Measurements from ENCODE around the gene SMPD3. TPM values are rescaled to one million over a fixed set of nuclear protein-coding genes. Genes with fewer than 3 reads are reported as not detected.

Gene SMPD3
- total and polyA plus RNA-seq, 2 experiments from 2014 or later, result 0.57 to 0.83 TPM

DNA sequence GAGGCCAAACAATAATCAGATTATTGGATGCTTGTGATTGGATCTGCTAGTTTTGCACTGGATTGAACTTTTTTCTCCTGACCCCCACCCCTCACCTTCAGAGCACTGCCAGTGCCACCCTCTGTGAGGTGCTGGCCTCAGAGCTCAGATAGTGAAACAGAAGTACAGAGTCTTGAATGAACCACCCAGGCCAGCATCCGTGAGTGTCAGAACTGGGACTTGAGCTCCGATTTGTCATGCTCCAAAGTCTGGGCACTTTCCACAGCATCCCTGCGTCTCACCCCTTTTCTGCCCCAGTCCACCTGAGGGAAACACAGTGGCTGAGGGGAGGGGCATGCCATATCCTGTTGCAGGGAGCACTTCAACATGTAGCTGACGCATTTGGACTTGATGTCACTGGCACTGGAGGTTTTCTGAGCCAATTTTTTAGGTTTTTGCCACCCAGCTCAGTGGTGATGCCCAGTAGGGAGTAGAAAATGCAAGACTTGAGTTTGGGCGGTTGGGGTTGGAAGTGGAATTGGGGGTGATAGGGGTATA is 47.3 kb downstream of the SMPD3 start:
- no peaks in the 10 kb centered on the region for H3K9me3 Mint-ChIP-seq

More for the DNA sequence above, 47.3 kb downstream of the SMPD3 start:
- Mint-ChIP-seq H3K36me3 (ENCODE audit: low read depth) (no peaks in the 10 kb centered on the region), H3K4me1 (peaks cover 17% of the 10 kb centered on the region), H3K27ac (no peak overlapping the region), H3K4me3 (no peak overlapping the region), H3K27me3 (ENCODE audit: insufficient read depth, low read depth, poor library complexity) (peaks cover 5% of the 10 kb centered on the region)
- no peaks in the 10 kb centered on the region for H3F3A ChIP-seq (replicated peaks; ENCODE audit: low read depth)
- no peaks in the 10 kb centered on the region for H3K79me2 ChIP-seq (replicated peaks; ENCODE audit: insufficient read depth)
- no peak overlapping the region for H3K4me2 ChIP-seq
- no peak overlapping the region for H3K4me3 ChIP-seq
- DNase-seq (ENCODE audit: low spot score) (no peak), ATAC-seq (no peak)
- H3K36me3 ChIP-seq (ENCODE audit: insufficient read depth), result no peaks in the 10 kb centered on the region
- TF ChIP-seq, protein P1, sequence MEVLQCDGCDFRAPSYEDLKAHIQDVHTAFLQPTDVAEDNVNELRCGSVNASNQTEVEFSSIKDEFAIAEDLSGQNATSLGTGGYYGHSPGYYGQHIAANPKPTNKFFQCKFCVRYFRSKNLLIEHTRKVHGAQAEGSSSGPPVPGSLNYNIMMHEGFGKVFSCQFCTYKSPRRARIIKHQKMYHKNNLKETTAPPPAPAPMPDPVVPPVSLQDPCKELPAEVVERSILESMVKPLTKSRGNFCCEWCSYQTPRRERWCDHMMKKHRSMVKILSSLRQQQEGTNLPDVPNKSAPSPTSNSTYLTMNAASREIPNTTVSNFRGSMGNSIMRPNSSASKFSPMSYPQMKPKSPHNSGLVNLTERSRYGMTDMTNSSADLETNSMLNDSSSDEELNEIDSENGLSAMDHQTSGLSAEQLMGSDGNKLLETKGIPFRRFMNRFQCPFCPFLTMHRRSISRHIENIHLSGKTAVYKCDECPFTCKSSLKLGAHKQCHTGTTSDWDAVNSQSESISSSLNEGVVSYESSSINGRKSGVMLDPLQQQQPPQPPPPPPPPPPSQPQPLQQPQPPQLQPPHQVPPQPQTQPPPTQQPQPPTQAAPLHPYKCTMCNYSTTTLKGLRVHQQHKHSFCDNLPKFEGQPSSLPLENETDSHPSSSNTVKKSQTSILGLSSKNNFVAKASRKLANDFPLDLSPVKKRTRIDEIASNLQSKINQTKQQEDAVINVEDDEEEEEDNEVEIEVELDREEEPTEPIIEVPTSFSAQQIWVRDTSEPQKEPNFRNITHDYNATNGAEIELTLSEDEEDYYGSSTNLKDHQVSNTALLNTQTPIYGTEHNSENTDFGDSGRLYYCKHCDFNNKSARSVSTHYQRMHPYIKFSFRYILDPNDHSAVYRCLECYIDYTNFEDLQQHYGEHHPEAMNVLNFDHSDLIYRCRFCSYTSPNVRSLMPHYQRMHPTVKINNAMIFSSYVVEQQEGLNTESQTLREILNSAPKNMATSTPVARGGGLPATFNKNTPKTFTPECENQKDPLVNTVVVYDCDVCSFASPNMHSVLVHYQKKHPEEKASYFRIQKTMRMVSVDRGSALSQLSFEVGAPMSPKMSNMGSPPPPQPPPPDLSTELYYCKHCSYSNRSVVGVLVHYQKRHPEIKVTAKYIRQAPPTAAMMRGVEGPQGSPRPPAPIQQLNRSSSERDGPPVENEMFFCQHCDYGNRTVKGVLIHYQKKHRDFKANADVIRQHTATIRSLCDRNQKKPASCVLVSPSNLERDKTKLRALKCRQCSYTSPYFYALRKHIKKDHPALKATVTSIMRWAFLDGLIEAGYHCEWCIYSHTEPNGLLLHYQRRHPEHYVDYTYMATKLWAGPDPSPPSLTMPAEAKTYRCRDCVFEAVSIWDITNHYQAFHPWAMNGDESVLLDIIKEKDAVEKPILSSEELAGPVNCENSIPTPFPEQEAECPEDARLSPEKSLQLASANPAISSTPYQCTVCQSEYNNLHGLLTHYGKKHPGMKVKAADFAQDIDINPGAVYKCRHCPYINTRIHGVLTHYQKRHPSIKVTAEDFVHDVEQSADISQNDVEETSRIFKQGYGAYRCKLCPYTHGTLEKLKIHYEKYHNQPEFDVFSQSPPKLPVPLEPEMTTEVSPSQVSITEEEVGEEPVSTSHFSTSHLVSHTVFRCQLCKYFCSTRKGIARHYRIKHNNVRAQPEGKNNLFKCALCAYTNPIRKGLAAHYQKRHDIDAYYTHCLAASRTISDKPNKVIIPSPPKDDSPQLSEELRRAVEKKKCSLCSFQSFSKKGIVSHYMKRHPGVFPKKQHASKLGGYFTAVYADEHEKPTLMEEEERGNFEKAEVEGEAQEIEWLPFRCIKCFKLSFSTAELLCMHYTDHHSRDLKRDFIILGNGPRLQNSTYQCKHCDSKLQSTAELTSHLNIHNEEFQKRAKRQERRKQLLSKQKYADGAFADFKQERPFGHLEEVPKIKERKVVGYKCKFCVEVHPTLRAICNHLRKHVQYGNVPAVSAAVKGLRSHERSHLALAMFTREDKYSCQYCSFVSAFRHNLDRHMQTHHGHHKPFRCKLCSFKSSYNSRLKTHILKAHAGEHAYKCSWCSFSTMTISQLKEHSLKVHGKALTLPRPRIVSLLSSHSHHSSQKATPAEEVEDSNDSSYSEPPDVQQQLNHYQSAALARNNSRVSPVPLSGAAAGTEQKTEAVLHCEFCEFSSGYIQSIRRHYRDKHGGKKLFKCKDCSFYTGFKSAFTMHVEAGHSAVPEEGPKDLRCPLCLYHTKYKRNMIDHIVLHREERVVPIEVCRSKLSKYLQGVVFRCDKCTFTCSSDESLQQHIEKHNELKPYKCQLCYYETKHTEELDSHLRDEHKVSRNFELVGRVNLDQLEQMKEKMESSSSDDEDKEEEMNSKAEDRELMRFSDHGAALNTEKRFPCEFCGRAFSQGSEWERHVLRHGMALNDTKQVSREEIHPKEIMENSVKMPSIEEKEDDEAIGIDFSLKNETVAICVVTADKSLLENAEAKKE (CRISPR knock-in tag; IDR thresholded peaks at IDR 0.05), result no peak
- no peak for TF ChIP-seq ZNF331 (CRISPR knock-in tag; IDR thresholded peaks at IDR 0.05; ENCODE audit: low read depth)
- TF ChIP-seq ETS1 (IDR thresholded peaks at IDR 0.05), result no peak
- TF ChIP-seq ZNF114 (CRISPR knock-in tag; IDR thresholded peaks at IDR 0.05), result no peak
- TF ChIP-seq POLR2AphosphoS5 (IDR thresholded peaks at IDR 0.05; ENCODE audit: low read depth), result no peak
- TF ChIP-seq NANOG (IDR thresholded peaks at IDR 0.05; ENCODE audit: borderline replicate concordance), result no peak
- TF ChIP-seq REST (IDR thresholded peaks at IDR 0.05; ENCODE audit: unreplicated experiment), result no peak
- TF ChIP-seq CREB1 (CRISPR knock-in tag; IDR thresholded peaks at IDR 0.05; ENCODE audit: low read depth), result no peak
- TF ChIP-seq EZH2phosphoT487 (IDR thresholded peaks at IDR 0.05; ENCODE audit: unreplicated experiment), result no peak
- TF ChIP-seq, protein P2, sequence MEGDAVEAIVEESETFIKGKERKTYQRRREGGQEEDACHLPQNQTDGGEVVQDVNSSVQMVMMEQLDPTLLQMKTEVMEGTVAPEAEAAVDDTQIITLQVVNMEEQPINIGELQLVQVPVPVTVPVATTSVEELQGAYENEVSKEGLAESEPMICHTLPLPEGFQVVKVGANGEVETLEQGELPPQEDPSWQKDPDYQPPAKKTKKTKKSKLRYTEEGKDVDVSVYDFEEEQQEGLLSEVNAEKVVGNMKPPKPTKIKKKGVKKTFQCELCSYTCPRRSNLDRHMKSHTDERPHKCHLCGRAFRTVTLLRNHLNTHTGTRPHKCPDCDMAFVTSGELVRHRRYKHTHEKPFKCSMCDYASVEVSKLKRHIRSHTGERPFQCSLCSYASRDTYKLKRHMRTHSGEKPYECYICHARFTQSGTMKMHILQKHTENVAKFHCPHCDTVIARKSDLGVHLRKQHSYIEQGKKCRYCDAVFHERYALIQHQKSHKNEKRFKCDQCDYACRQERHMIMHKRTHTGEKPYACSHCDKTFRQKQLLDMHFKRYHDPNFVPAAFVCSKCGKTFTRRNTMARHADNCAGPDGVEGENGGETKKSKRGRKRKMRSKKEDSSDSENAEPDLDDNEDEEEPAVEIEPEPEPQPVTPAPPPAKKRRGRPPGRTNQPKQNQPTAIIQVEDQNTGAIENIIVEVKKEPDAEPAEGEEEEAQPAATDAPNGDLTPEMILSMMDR (conservative IDR thresholded peaks at IDR 0.05; ENCODE audit: low read depth in 2 of 2), result no peak
- TF ChIP-seq STAT1 (IDR thresholded peaks at IDR 0.05; ENCODE audit: unreplicated experiment), result no peak
- TF ChIP-seq EZH2 (IDR thresholded peaks at IDR 0.05; ENCODE audit: low read depth, unreplicated experiment), result no peak
- TF ChIP-seq JUNB (IDR thresholded peaks at IDR 0.05; ENCODE audit: unreplicated experiment), result no peak
- H3K9me2 ChIP-seq (ENCODE audit: insufficient read depth), result no peaks in the 10 kb centered on the region
- H4K20me1 ChIP-seq (replicated peaks; ENCODE audit: insufficient read depth), result no peaks in the 10 kb centered on the region
- peaks cover 10% of the 10 kb centered on the region; the same call in 1 of the 2 replicates for H3K4me1 ChIP-seq (ENCODE audit: insufficient read depth)
- no peaks in the 10 kb centered on the region for H3K27me3 ChIP-seq (ENCODE audit: insufficient read depth)
- H3K27ac ChIP-seq (ENCODE audit: low read depth), result no peak overlapping the region
- no peak overlapping the region for H2AFZ ChIP-seq
